Lung (tissue), 12 donors: ENCODE measurements around the gene CDC42BPG. TPM values are rescaled to one million over a fixed set of nuclear protein-coding genes. Genes with fewer than 3 reads are reported as not detected.

ENCODE experiments used
- ATAC-seq: fragments of 200-7000 bp; cut with Tn5 transposase; one replicate; pipeline ENCODE4 v1.9.1; 2020; ENCODE audit warnings: moderate number of reproducible peaks; ENCODE audit not compliant: insufficient read depth, low FRiP score
- DNase-seq, 3 donors: peaks; one replicate each; pipeline ENCODE4 v3.0.0-alpha.2; 2013 to 2017
- H3K27ac ChIP-seq, 2 donors: one replicate each; pipeline ENCODE4 v1.5.1; 2013; ENCODE audit warnings: mild to moderate bottlenecking in 2 of 2, moderate library complexity in 2 of 2, control low read depth in 1 of 2, inconsistent platforms in 1 of 2, low read depth in 1 of 2, low read length in 1 of 2
- H3K27me3 ChIP-seq, 3 donors: one replicate each; pipeline ENCODE4 v1.5.1; 2013; ENCODE audit warnings: low read length in 2 of 3; ENCODE audit not compliant: control insufficient read depth in 3 of 3, insufficient read depth in 3 of 3
- H3K36me3 ChIP-seq, 4 donors: one replicate each; pipeline ENCODE4 v1.5.1; 2013; ENCODE audit warnings: low read length in 4 of 4, mild to moderate bottlenecking in 1 of 4, moderate library complexity in 1 of 4; ENCODE audit not compliant: control insufficient read depth in 4 of 4, insufficient read depth in 4 of 4
- H3K4me1 ChIP-seq, 5 donors: one replicate each; pipeline ENCODE4 v1.5.1; 2013; ENCODE audit warnings: low read length in 5 of 5, mild to moderate bottlenecking in 2 of 5, moderate library complexity in 1 of 5; ENCODE audit not compliant: control insufficient read depth in 5 of 5, insufficient read depth in 5 of 5
- H3K4me3 ChIP-seq: one replicate; pipeline ENCODE4 v1.5.1; 2013; ENCODE audit warnings: mild to moderate bottlenecking, control low read depth, moderate library complexity
- H3K9ac ChIP-seq, 2 donors: one replicate each; pipeline ENCODE4 v1.5.1; 2013; ENCODE audit warnings: low read length in 2 of 2, control low read depth in 1 of 2; ENCODE audit not compliant: insufficient read depth in 1 of 2
- H3K9me3 ChIP-seq, 4 donors: one replicate each; pipeline ENCODE4 v1.5.1; 2013; ENCODE audit warnings: low read length in 3 of 4, mild to moderate bottlenecking in 1 of 4, moderate library complexity in 1 of 4; ENCODE audit not compliant: control insufficient read depth in 4 of 4, insufficient read depth in 3 of 4
- WGBS, 2 donors: extraction: QIAGEN DNeasy Blood & Tissue Kit; methylation state at CpG; one replicate each; pipeline ENCODE4 v1.1.7; 2013; 5-methylcytosine and 5-hydroxymethylcytosine counted together
- polyA plus RNA-seq, 2 donors: library from polyadenylated mRNA; stranded (reverse); fragments of 200-250 nt; gene quantifications; one replicate each; pipeline ENCODE4 v1.2.1, GENCODE V29; 2013
- total RNA-seq, 2 donors: library from RNA; depleted of rRNA in 1 of 2; stranded (reverse); fragments of >200 nt in 1 of 2; gene quantifications; one replicate each; pipeline ENCODE4 v1.2.1, GENCODE V29; 2014 to 2021
- TF ChIP-seq, protein P1 (sequence below): IDR thresholded peaks from 2 replicates; pipeline ENCODE4 v1.5.1; 2012; ENCODE audit warnings: mild to moderate bottlenecking; ENCODE audit errors: control extremely low read depth, extremely low read depth
- donor health status: control.
- donor health status: control.
- donor health status: Bipolar disorder and iron deficiency.
- donor health status: healthy.
- donor health status: DM: yes; HTN: yes; CAD: no.

Gene CDC42BPG
- total and polyA plus RNA-seq, 4 donors, result 7.1 to 23.5 (median 10.6) TPM

DNA sequence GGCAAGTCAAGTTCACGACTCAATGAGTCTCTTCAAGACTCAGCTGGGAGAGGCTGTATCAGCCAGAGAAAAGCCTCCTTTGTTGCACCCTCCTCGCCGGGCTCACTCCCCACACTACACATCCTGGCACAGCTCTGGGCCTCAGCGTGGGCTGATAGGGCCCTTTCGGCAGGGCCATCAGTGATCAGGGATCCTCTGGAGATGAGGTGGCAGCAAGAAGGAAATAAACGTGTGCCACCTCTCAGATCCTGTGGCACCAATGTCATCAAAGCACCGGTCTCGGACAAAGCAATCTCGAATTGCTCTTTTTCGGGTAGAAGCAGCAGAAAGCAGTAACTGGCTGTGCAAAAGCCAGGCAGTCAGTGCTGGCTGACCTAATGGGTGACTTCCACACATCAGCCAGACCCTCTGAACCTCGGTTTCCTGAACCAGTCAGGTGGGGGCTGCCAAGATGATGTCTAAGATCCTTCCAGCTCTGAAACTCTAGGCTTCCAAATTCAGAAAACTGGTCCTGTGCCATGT, 31.8 kb upstream of the CDC42BPG start:
- peak overlapping the region; percentile 69 to 90 for H3K27ac ChIP-seq
- WGBS, 2 donors, result 41 to 43% methylated on average over 11 of the region's 11 CpGs
- TF ChIP-seq, protein P1, sequence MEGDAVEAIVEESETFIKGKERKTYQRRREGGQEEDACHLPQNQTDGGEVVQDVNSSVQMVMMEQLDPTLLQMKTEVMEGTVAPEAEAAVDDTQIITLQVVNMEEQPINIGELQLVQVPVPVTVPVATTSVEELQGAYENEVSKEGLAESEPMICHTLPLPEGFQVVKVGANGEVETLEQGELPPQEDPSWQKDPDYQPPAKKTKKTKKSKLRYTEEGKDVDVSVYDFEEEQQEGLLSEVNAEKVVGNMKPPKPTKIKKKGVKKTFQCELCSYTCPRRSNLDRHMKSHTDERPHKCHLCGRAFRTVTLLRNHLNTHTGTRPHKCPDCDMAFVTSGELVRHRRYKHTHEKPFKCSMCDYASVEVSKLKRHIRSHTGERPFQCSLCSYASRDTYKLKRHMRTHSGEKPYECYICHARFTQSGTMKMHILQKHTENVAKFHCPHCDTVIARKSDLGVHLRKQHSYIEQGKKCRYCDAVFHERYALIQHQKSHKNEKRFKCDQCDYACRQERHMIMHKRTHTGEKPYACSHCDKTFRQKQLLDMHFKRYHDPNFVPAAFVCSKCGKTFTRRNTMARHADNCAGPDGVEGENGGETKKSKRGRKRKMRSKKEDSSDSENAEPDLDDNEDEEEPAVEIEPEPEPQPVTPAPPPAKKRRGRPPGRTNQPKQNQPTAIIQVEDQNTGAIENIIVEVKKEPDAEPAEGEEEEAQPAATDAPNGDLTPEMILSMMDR, result no peak
- peaks cover 6 to 42% (median 19%) of the 10 kb centered on the region in 5 donors for H3K4me1 ChIP-seq
- no peak for ATAC-seq
- no peaks in the 10 kb centered on the region for H3K27me3 ChIP-seq
- peaks cover 4 to 28% (median 17%) of the 10 kb centered on the region in 4 donors for H3K36me3 ChIP-seq
- H3K9ac ChIP-seq, result peak overlapping the region in 1 of 2 donors; percentile 38
- peak overlapping the region; percentile 93 for H3K4me3 ChIP-seq
- DNase-seq, result no peak
- H3K9me3 ChIP-seq, result peaks cover 0 to 3% (median 0%) of the 10 kb centered on the region in 4 donors

DNA sequence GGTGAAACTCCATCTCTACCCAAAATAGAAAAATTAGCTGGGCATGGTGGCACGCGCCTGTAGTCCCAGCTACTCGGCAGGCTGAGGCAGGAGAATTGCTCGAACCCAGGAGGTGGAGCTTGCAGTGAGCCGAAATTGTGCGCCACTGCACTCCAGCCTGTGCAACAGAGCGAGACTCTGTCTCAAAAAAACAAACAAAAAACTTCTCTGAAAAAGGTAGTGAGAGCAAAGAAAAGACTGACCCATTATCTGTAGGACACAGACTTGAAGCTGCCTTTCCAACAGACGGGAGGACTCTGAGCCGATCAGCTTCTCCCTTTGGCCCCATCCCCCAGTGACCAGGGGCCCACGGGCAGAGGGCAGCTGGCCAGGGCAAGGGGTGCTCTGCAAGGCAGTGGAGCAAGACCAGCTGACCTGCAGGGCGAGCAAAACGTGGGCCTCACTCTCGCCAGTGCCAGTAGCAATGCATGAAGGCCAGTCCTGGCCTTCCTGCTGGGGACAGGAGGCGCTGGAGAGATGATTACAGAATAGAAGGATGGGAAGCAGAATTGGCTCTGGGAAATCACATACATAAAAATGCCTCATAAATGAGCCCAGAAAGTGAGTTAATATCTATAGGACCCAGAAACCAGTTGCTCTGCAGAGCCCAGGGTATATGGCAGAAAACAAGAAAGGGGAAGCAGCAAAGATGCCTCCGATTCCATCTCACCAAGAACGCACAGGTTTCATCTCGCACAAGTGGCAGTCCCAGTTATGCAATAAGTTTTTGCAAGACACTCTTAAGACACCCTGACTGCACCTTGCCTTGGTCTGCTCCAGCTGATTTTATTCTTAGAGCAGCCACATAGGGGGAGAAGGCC, 31.1 kb upstream of the CDC42BPG start:
- H3K27me3 ChIP-seq, result no peaks in the 10 kb centered on the region
- WGBS, 2 donors, result 59 to 62% methylated on average over 17 of the region's 17 CpGs
- H3K4me3 ChIP-seq, result no peak overlapping the region
- DNase-seq, result no peak
- H3K36me3 ChIP-seq, result peaks cover 4 to 28% (median 21%) of the 10 kb centered on the region in 4 donors
- TF ChIP-seq, protein P1, result no peak
- H3K9me3 ChIP-seq, result peaks cover 0 to 3% (median 0%) of the 10 kb centered on the region in 4 donors
- peaks cover 12 to 48% (median 26%) of the 10 kb centered on the region in 5 donors for H3K4me1 ChIP-seq
- peak overlapping the region in 1 of 2 donors; percentile 90 for H3K27ac ChIP-seq
- peak overlapping the region in 1 of 2 donors; percentile 38 for H3K9ac ChIP-seq
- ATAC-seq, result no peak

DNA sequence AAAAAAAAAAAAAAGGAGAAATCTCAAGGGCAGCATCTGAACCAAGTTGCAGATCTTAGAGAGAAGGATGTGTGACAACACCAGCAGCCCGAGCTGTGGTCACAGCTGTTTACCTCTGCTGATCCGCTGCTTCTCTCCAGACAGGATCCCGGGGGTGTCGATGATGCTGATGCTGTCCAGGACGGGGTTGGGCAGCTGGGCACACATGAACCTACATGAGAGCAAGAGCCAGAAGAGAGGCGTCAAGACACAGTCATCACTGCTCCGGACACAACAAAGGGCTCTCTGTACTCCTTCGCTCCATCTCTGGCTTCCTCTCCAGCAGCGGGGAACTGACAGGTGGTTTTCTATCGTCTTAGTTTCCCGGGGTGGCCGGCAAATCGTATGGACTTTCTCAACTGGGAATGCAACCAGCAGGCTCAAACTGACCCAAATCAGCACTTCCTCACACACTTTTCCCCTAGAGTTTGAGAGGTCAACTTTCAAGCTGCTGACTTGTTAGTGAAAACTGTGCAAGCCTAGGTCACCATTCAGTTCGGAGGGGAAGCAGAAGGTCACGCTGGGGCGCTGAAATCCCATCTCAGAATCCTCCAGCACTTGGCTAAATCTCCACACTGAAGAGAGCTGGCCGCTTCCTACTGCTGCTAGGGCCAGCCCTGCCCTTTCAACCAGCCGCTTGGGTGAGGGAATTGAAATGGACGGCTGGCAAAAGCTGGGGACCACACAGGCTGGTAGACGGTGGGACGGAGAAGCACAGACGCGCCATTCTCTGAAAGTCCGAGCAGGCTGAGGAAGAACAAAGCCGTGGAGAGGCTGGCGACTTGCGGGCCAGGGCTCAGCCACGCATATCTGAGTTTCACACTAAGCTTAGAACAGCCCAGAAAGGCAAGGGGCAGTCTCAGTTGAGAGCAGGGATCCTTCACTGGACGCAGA, 30.1 kb upstream of the CDC42BPG start:
- peaks cover 4 to 28% (median 21%) of the 10 kb centered on the region in 4 donors for H3K36me3 ChIP-seq
- H3K4me3 ChIP-seq, result no peak overlapping the region
- H3K4me1 ChIP-seq, result peaks cover 20 to 58% (median 35%) of the 10 kb centered on the region in 5 donors
- no peak for ATAC-seq
- peak overlapping the region in 1 of 2 donors; percentile 37 for H3K27ac ChIP-seq
- no peak overlapping the region for H3K9ac ChIP-seq
- TF ChIP-seq, protein P1, result no peak
- WGBS, 2 donors, result 66 to 72% methylated on average over 29 of the region's 29 CpGs
- no peak for DNase-seq
- H3K9me3 ChIP-seq, result peaks cover 0 to 3% (median 0%) of the 10 kb centered on the region in 4 donors
- H3K27me3 ChIP-seq, result no peaks in the 10 kb centered on the region
